Esophagus muscularis mucosa (tissue), 4 donors: Measurements from ENCODE around the gene SEMA5A. TPM values are rescaled to one million over a fixed set of nuclear protein-coding genes. Genes with fewer than 3 reads are reported as not detected.

Experiments used
- DNase-seq: peaks from one replicate; pipeline ENCODE4 v3.0.0-alpha.2; 2017; ENCODE audit errors: extremely low spot score
- H3K27ac ChIP-seq, 4 donors: fragments of 200-600 bp; sonication (generic); replicated peaks in 1 of 4; 1 replicate in 3 of 4; 2 replicates in 1 of 4; pipeline ENCODE4 v1.5.1; 2016 to 2019; ENCODE audit warnings: mild to moderate bottlenecking in 1 of 4
- H3K27me3 ChIP-seq, 4 donors: fragments of 200-600 bp; sonication (generic); one replicate each; pipeline versions ENCODE4 v1.5.1 to v1.6.0; 2016 to 2019
- H3K36me3 ChIP-seq, 4 donors: fragments of 200-600 bp; sonication (generic); one replicate each; pipeline ENCODE4 v1.5.1; 2016 to 2019
- H3K4me1 ChIP-seq, 4 donors: fragments of 200-600 bp; sonication (generic); one replicate each; pipeline ENCODE4 v1.5.1; 2016 to 2019
- H3K4me3 ChIP-seq, 4 donors: fragments of 200-600 bp; sonication (generic); 1 replicate in 2 of 4; 2 replicates in 2 of 4; pipeline ENCODE4 v1.5.1; 2016 to 2019; ENCODE audit warnings: mild to moderate bottlenecking in 4 of 4, moderate library complexity in 1 of 4
- H3K9me3 ChIP-seq, 4 donors: fragments of 200-600 bp; sonication (generic); 1 replicate in 3 of 4; 2 replicates in 1 of 4; pipeline ENCODE4 v1.5.1; 2016 to 2019
- EP300 ChIP-seq: sonication (generic); formaldehyde crosslinking; IDR thresholded peaks from one replicate; pipeline ENCODE4 v1.6.1; 2017; ENCODE audit warnings: antibody characterized with exemption
- POLR2A ChIP-seq: fragments of 450-650 bp; IDR thresholded peaks from one replicate; pipeline ENCODE4 v1.6.1; 2017; ENCODE audit warnings: antibody characterized with exemption, moderate library complexity, mild to moderate bottlenecking, low read depth
- POLR2AphosphoS5 ChIP-seq, 2 donors: sonication (generic); formaldehyde crosslinking; IDR thresholded peaks; one replicate each; pipeline ENCODE4 v1.6.1; 2017; ENCODE audit warnings: antibody characterized with exemption in 2 of 2
- WGBS: methylation state at CpG from one replicate; pipeline ENCODE4 v1.1.5; 2018; 5-methylcytosine and 5-hydroxymethylcytosine counted together
- intact Hi-C: fragments of 100-400 bp; cut with DNase I; formaldehyde crosslinking; loops from one replicate; pipeline ENCODE4 v1.15.1; 2023
- total RNA-seq, 4 donors: library from RNA; depleted of rRNA; stranded (reverse); fragments of >200 nt; gene quantifications; one replicate each; pipeline versions ENCODE4 v1.1.0 to v1.2.1, GENCODE V29; 2016
- TF ChIP-seq, protein P1 (sequence below), 3 experiments: fragments of 200-600 bp in 2 of 3; fragments of 450-650 bp in 1 of 3; sonication (generic) in 2 of 3; IDR thresholded peaks; one replicate each; pipeline ENCODE4 v1.5.1; 2017 to 2019; ENCODE audit warnings: antibody characterized with exemption in 3 of 3, mild to moderate bottlenecking in 2 of 3, moderate library complexity in 1 of 3

SEMA5A gene
- total RNA-seq, 4 donors from 2014 or later: 2.1 to 5.6 (median 3.5) TPM

DNA sequence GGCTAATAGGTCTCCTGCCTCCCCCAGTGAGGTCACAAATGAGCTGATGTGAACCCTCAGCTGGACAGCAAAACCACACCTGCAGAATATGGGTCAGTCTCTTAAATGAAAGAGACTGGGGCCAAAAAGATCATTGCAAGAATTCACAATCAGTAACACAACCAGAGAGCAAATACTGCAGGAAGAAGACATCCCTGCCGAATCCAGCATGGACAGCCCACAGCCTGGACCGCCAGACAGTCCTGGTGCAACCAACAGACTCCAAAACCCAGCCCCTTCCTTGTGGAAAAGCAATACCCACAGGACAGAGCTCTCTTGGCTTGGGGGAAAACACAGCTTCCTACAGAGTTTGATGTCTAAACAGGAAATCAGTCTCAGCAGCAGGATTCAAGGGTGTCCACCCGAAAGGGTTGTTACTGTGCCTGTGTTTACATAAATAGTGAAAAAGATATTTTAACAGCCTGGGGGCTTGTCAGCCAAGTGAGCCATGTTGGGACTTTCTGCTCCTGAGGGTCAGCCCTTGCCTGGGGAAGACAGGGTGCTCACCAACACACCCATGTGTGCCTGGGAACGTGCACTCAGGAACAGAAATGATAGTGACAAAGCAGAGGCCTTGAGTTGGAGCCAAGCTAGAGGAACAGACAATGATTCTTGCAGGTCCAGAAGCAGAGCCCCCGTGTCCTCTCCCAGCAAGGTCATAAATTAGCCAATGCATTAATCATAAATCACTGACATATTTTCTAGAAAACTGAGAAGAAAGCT, 106.2 kb downstream of the SEMA5A start:
- DNase-seq: peak; percentile 62
- H3K27me3 ChIP-seq: no peaks in the 10 kb centered on the region
- H3K27ac ChIP-seq: no peak overlapping the region
- peaks cover 0 to 9% (median 4%) of the 10 kb centered on the region in 4 donors for H3K4me1 ChIP-seq
- H3K36me3 ChIP-seq: no peaks in the 10 kb centered on the region
- 56% methylated on average over 5 of the region's 5 CpGs for WGBS
- H3K9me3 ChIP-seq: peaks cover 0 to 6% (median 2%) of the 10 kb centered on the region in 4 donors
- no peak overlapping the region for H3K4me3 ChIP-seq
- intact Hi-C loops: no loop called here
- TF ChIP-seq POLR2A: no peak
- no peak for TF ChIP-seq EP300
- TF ChIP-seq, protein P1, sequence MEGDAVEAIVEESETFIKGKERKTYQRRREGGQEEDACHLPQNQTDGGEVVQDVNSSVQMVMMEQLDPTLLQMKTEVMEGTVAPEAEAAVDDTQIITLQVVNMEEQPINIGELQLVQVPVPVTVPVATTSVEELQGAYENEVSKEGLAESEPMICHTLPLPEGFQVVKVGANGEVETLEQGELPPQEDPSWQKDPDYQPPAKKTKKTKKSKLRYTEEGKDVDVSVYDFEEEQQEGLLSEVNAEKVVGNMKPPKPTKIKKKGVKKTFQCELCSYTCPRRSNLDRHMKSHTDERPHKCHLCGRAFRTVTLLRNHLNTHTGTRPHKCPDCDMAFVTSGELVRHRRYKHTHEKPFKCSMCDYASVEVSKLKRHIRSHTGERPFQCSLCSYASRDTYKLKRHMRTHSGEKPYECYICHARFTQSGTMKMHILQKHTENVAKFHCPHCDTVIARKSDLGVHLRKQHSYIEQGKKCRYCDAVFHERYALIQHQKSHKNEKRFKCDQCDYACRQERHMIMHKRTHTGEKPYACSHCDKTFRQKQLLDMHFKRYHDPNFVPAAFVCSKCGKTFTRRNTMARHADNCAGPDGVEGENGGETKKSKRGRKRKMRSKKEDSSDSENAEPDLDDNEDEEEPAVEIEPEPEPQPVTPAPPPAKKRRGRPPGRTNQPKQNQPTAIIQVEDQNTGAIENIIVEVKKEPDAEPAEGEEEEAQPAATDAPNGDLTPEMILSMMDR (IDR thresholded peaks at IDR 0.05): no peak
- TF ChIP-seq POLR2AphosphoS5 (IDR thresholded peaks at IDR 0.05): no peak

DNA sequence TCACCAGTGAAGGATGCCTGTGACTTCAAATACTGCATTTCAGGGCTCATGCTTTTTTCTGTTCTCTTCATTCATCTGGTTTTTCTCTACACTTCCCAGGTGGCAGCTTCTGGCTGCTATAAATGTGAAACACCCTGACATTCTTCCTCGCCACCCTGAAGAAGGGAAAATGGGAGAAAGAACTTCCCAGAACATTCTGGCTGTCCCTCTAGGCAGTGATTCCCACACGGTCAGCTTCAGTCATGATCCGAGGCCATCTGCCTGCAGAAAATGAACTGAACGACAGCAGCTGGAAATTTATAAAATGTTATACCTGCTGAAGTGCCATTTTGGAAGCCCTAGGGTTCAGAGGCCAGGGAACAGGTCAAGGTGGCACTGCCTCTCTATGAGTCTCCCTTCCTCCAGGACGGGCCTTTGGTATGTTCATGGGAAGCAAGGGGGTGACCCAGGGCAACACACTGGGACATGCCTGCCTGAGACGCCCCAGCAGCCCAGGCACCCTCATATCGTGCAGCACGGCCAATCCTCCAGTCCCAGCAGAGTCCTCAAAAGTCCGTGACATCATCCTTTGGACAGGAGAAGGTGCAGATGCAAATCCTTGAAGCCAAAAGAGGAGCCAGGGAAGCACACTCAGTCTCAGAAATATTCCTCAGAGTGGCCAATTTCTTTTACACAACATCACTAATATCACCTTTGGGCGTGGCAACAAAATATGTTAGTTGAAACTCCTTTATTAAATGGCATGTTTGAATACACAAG, 107.1 kb downstream of the SEMA5A start:
- peak overlapping the region in 1 of 4 donors; percentile 1 for H3K27ac ChIP-seq
- intact Hi-C loops: no loop called here
- TF ChIP-seq POLR2AphosphoS5 (IDR thresholded peaks at IDR 0.05) (no peak), EP300 (no peak), POLR2A (no peak)
- TF ChIP-seq, protein P1 (IDR thresholded peaks at IDR 0.05): no peak
- H3K27me3 ChIP-seq: no peaks in the 10 kb centered on the region
- H3K36me3 ChIP-seq: no peaks in the 10 kb centered on the region
- no peak overlapping the region for H3K4me3 ChIP-seq
- peaks cover 0 to 9% (median 4%) of the 10 kb centered on the region in 4 donors for H3K4me1 ChIP-seq
- peak; percentile 81 for DNase-seq
- no peaks in the 10 kb centered on the region for H3K9me3 ChIP-seq
- 84% methylated on average over 6 of the region's 10 CpGs for WGBS

DNA sequence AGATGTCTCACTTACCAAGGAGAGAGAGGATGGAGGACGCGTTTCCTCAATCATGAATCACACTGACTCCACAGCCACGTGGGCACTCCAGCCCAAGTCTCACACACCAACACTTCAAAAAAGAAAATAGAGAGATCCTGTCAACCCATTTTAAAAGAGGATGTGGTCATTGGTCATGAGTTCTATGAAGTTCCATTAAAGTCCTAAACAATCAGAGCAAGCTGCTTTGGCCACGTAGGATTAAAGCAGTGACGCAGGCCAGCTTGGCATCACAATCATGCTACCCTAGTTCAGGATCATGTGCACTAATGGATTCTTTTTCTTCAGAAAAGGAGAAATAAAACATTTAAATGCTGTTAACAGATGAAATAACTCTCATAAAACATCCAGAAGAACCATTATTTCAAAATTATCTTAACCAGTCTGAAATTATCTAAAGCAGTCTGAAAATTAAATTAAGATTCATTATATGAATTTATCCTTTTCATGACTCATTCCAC, 108.1 kb downstream of the SEMA5A start:
- H3K4me1 ChIP-seq: peaks cover 0 to 9% (median 4%) of the 10 kb centered on the region in 4 donors
- H3K36me3 ChIP-seq: no peaks in the 10 kb centered on the region
- no peaks in the 10 kb centered on the region for H3K27me3 ChIP-seq
- TF ChIP-seq POLR2AphosphoS5 (IDR thresholded peaks at IDR 0.05) (no peak), POLR2A (no peak), EP300 (no peak)
- TF ChIP-seq, protein P1 (IDR thresholded peaks at IDR 0.05): no peak
- peak; percentile 74 for DNase-seq
- no peaks in the 10 kb centered on the region for H3K9me3 ChIP-seq
- H3K27ac ChIP-seq: no peak overlapping the region
- intact Hi-C loops: no loop called here
- 75% methylated on average over 5 of the region's 5 CpGs for WGBS
- no peak overlapping the region for H3K4me3 ChIP-seq

DNA sequence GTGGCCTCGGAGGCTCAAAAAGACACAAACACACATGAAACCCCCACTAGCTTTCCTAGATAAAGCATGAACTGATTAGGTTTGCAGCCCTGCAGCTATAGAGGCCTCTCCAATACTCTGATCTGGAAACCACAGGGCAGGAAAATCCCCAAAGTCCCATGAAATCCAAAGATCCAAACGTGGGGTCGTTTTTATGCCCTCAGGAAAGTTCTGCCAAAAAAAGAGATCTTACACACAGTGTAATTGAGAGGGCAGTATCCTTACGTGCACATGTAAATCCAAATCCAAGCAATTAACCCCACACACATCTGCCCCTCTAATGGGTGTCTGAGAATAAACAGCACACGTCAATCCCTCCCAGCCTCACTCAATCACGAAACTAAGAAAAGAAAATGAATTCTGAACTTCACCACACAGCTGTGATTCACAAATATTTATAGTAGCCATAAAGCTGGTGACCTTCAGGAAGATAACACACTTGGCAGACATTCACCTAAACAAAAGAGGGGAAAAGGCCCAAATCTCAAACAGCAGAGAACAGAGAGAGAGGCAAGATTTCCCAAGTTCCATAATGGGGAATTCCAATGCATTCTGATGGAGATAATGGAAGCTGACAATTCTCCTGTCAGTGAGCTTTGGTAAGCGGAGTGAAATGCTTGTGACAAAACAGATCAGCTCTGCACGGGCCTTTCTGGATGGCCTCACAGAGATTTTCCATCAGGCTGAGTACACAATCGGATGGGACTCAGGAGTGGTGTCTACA, 114.2 kb downstream of the SEMA5A start:
- H3K9me3 ChIP-seq: no peaks in the 10 kb centered on the region
- intact Hi-C loops: no loop called here
- peaks cover 0 to 13% (median 0%) of the 10 kb centered on the region in 4 donors for H3K4me1 ChIP-seq
- H3K36me3 ChIP-seq: no peaks in the 10 kb centered on the region
- TF ChIP-seq POLR2A: no peak
- no peak for TF ChIP-seq POLR2AphosphoS5 (IDR thresholded peaks at IDR 0.05)
- TF ChIP-seq, protein P1 (IDR thresholded peaks at IDR 0.05): no peak
- no peak for TF ChIP-seq EP300
- peak; percentile 57 for DNase-seq
- 62% methylated on average over 9 of the region's 9 CpGs for WGBS
- no peak overlapping the region for H3K27ac ChIP-seq
- no peak overlapping the region for H3K4me3 ChIP-seq
- no peaks in the 10 kb centered on the region for H3K27me3 ChIP-seq
